Tibial artery (tissue), 4 donors: ENCODE results near the gene RNF4.

Experiments
- DNase-seq, 2 donors: peaks; one replicate each; pipeline ENCODE4 v3.0.0-alpha.2; 2019
- H3K27ac ChIP-seq, 2 donors: fragments of 200-600 bp; sonication (generic) in 1 of 2; 1 replicate in 1 of 2; 2 replicates in 1 of 2; pipeline ENCODE4 v1.5.1; 2018 to 2019; ENCODE audit warnings: mild to moderate bottlenecking in 1 of 2
- H3K27me3 ChIP-seq, 2 donors: fragments of 200-600 bp; sonication (generic) in 1 of 2; one replicate each; pipeline versions ENCODE4 v1.5.1 to v1.6.0; 2016 to 2019
- H3K36me3 ChIP-seq, 3 donors: fragments of 200-600 bp; sonication (generic) in 2 of 3; one replicate each; pipeline ENCODE4 v1.5.1; 2016 to 2019; ENCODE audit warnings: mild to moderate bottlenecking in 2 of 3
- H3K4me1 ChIP-seq, 4 donors: fragments of 200-600 bp; sonication (generic) in 2 of 4; 1 replicate in 3 of 4; 2 replicates in 1 of 4; pipeline ENCODE4 v1.5.1; 2016 to 2019
- H3K4me3 ChIP-seq, 2 donors: fragments of 200-600 bp; sonication (generic) in 1 of 2; 1 replicate in 1 of 2; 2 replicates in 1 of 2; pipeline ENCODE4 v1.5.1; 2018 to 2019; ENCODE audit warnings: mild to moderate bottlenecking in 2 of 2
- H3K9me3 ChIP-seq, 3 donors: fragments of 200-600 bp; sonication (generic) in 1 of 3; one replicate each; pipeline ENCODE4 v1.5.1; 2016 to 2019
- CTCF ChIP-seq, 2 experiments: fragments of 200-600 bp in 1 of 2; fragments of 450-650 bp in 1 of 2; IDR thresholded peaks; one replicate each; pipeline ENCODE4 v1.5.1; 2017 to 2019; ENCODE audit warnings: antibody characterized with exemption in 2 of 2, mild to moderate bottlenecking in 1 of 2, moderate library complexity in 1 of 2
- intact Hi-C: fragments of 100-400 bp; cut with DNase I; formaldehyde crosslinking; loops from one replicate; pipeline ENCODE4 v1.15.0; 2023; ENCODE audit warnings: low total_unique reads

Gene RNF4

GRCh38 chr4:2468456-2469191 is at the start of gene RNF4:
Gene RNF4, plus strand, starts transcription at chr4:2469106. Its CDS starts 21,388 bp downstream, at chr4:2490494.
- peak within 1 kb of the TSS; percentile 91 to 95 for H3K27ac ChIP-seq
- TF ChIP-seq CTCF (IDR thresholded peaks at IDR 0.05) = no peak
- peaks cover 0 to 6% (median 5%) of the 10 kb centered on the region in 3 donors for H3K36me3 ChIP-seq
- peak within 1 kb of the TSS; percentile 97 for H3K4me3 ChIP-seq
- no peaks in the 10 kb centered on the region for H3K27me3 ChIP-seq
- peak; percentile 97 to 98 for DNase-seq
- H3K4me1 ChIP-seq = peaks cover 0 to 29% (median 26%) of the 10 kb centered on the region in 4 donors
- intact Hi-C loops = loop anchor here (1.0 kb wide), 1 partner anchor 69 kb away; no protein-coding TSS in a partner anchor
- no peaks in the 10 kb centered on the region for H3K9me3 ChIP-seq

GRCh38 chr4:2419814-2420213 is 49.1 kb upstream of the RNF4 start:
- H3K4me3 ChIP-seq = no peak overlapping the region
- no peak overlapping the region for H3K27ac ChIP-seq
- intact Hi-C loops = loop anchor here (5.0 to 10.0 kb wide), 3 partner anchors 42 to 178 kb away; partner anchors contain the start of genes FAM193A, HAUS3 and POLN
- peaks cover 0 to 31% (median 26%) of the 10 kb centered on the region in 4 donors for H3K4me1 ChIP-seq
- H3K9me3 ChIP-seq = no peaks in the 10 kb centered on the region
- no peak for DNase-seq
- H3K36me3 ChIP-seq = no peaks in the 10 kb centered on the region
- no peak for TF ChIP-seq CTCF (IDR thresholded peaks at IDR 0.05)
- peaks cover 0 to 50% of the 10 kb centered on the region in 2 donors for H3K27me3 ChIP-seq

GRCh38 chr4:2421928-2422327 is 47.0 kb upstream of the RNF4 start:
- H3K9me3 ChIP-seq = no peaks in the 10 kb centered on the region
- intact Hi-C loops = no loop called here
- no peak for DNase-seq
- H3K27me3 ChIP-seq = peaks cover 0 to 60% of the 10 kb centered on the region in 2 donors
- H3K4me3 ChIP-seq = no peak overlapping the region
- no peak for TF ChIP-seq CTCF (IDR thresholded peaks at IDR 0.05)
- H3K4me1 ChIP-seq = peaks cover 0 to 24% (median 20%) of the 10 kb centered on the region in 4 donors
- no peak overlapping the region for H3K27ac ChIP-seq
- H3K36me3 ChIP-seq = no peaks in the 10 kb centered on the region

GRCh38 chr4:2423066-2423465 is 45.8 kb upstream of the RNF4 start:
- intact Hi-C loops = no loop called here
- no peak overlapping the region for H3K4me3 ChIP-seq
- no peak for DNase-seq
- H3K36me3 ChIP-seq = no peaks in the 10 kb centered on the region
- H3K9me3 ChIP-seq = no peaks in the 10 kb centered on the region
- no peak overlapping the region for H3K27ac ChIP-seq
- no peak for TF ChIP-seq CTCF (IDR thresholded peaks at IDR 0.05)
- H3K27me3 ChIP-seq = peaks cover 0 to 70% of the 10 kb centered on the region in 2 donors
- H3K4me1 ChIP-seq = peaks cover 0 to 13% (median 10%) of the 10 kb centered on the region in 4 donors

GRCh38 chr4:2423695-2424094 is 45.2 kb upstream of the RNF4 start:
- H3K4me1 ChIP-seq = peaks cover 0 to 11% (median 9%) of the 10 kb centered on the region in 4 donors
- no peaks in the 10 kb centered on the region for H3K36me3 ChIP-seq
- H3K9me3 ChIP-seq = no peaks in the 10 kb centered on the region
- intact Hi-C loops = no loop called here
- peaks cover 0 to 72% of the 10 kb centered on the region in 2 donors for H3K27me3 ChIP-seq
- no peak for TF ChIP-seq CTCF (IDR thresholded peaks at IDR 0.05)
- no peak overlapping the region for H3K4me3 ChIP-seq
- no peak overlapping the region for H3K27ac ChIP-seq
- peak in 1 of 2 donors; percentile 54 for DNase-seq
